Activated T-cell treated with anti-CD3 and anti-CD28 coated beads, Interleukin-2, amount 50 U/mL, for 4 hours (primary cell): ENCODE results near the gene TBC1D16. TPM values are rescaled to one million over a fixed set of nuclear protein-coding genes. Genes with fewer than 3 reads are reported as not detected.
"Not testable (repeated sequence)": the region's sequence is repeated elsewhere in the genome, so short reads cannot be mapped to it uniquely, and the experiment has no call there.

Experiments
- ATAC-seq, 2 donors: fragments of 200-7000 bp; cut with Tn5 transposase; one replicate each; pipeline ENCODE4 v1.10.0; 2021
- DNase-seq: peaks from one replicate; pipeline ENCODE4 v3.0.0-alpha.2; 2020
- H3K27me3 Mint-ChIP-seq: one replicate; pipeline ENCODE4 v1.8.0; 2021; ENCODE audit warnings: low read depth, mixed read lengths
- H3K36me3 Mint-ChIP-seq: one replicate; pipeline ENCODE4 v1.8.0; 2022; ENCODE audit warnings: mixed read lengths; ENCODE audit not compliant: insufficient read depth
- H3K4me1 Mint-ChIP-seq: one replicate; pipeline ENCODE4 v1.8.0; 2021; ENCODE audit warnings: low read depth, mixed read lengths
- H3K4me3 Mint-ChIP-seq: one replicate; pipeline ENCODE4 v1.8.0; 2021; ENCODE audit warnings: mild to moderate bottlenecking, moderate library complexity, mixed read lengths
- H3K9me3 Mint-ChIP-seq: one replicate; pipeline ENCODE4 v1.8.0; 2021; ENCODE audit warnings: mixed read lengths
- total RNA-seq, 3 donors: library from RNA; stranded (reverse); gene quantifications; one replicate each; pipeline ENCODE4 v1.2.1, GENCODE V29; 2021

The TBC1D16 gene
- total RNA-seq, 3 donors from 2014 or later, result 2.2 to 3.3 (median 2.6) TPM

GRCh38 chr17:80006811-80007752 lies 28.6 kb downstream of the TBC1D16 start:
- no peak for DNase-seq
- H3K4me1 Mint-ChIP-seq, result peaks cover 5% of the 10 kb centered on the region
- no peaks in the 10 kb centered on the region for H3K36me3 Mint-ChIP-seq
- H3K27me3 Mint-ChIP-seq, result no peaks in the 10 kb centered on the region
- H3K4me3 Mint-ChIP-seq, result no peak overlapping the region
- H3K9me3 Mint-ChIP-seq, result no peaks in the 10 kb centered on the region
- no peak for ATAC-seq

DNA sequence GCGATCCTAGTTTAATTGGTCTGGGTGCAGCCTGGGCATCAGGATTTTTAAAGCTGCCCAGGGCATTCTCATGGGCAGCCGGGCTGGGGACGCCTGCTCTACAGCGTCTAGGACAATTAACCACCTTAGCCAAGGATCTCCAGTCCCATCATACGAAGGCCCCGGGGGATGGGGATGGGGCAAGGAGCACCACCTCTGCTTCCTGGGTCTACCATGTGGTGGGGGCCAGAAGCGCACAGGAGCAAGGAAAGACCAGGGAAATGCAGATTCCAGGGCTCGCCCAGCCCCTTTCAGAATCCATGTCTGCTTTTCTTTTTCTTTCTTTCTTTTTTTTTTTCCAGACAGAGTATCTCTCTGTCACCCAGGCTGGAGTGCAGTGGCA lies 29.3 kb downstream of the TBC1D16 start:
- H3K4me1 Mint-ChIP-seq, result peaks cover 5% of the 10 kb centered on the region
- DNase-seq (no peak), ATAC-seq (no peak)
- H3K4me3 Mint-ChIP-seq, result no peak overlapping the region
- no peaks in the 10 kb centered on the region for H3K27me3 Mint-ChIP-seq
- no peaks in the 10 kb centered on the region for H3K36me3 Mint-ChIP-seq
- no peaks in the 10 kb centered on the region for H3K9me3 Mint-ChIP-seq

- Mint-ChIP-seq H3K9me3 (no peaks in the 10 kb centered on the region), H3K27me3 (no peaks in the 10 kb centered on the region), H3K4me3 (no peak overlapping the region), H3K4me1 (peaks cover 5% of the 10 kb centered on the region), H3K36me3 (no peaks in the 10 kb centered on the region)
- ATAC-seq, result peak; percentile 58 to 66
- DNase-seq, result peak; percentile 60
Measured at GRCh38 chr17:80005360-80006338, 30.0 kb downstream of the TBC1D16 start.

DNA sequence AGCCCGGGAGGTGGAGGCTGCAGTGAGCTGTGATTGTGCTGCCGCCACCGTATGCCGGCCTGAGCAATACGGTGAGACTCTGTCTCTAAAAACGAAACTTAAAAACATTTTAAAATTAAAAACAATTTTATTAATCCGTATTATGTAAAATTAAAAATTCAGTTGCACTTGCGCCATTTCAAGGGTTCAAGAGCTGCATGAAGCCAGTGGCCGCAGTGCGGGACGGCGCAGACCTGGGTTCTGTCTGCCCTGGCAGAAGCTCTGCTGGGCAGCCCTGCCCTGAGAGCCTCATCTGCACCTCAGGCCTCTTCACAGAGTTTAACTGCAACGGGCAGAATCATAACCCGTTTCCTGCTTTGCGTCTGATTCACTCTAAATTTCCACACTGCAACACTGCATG lies 31.7 kb downstream of the TBC1D16 start:
- H3K27me3 Mint-ChIP-seq, result no peaks in the 10 kb centered on the region
- no peak for DNase-seq
- no peaks in the 10 kb centered on the region for H3K36me3 Mint-ChIP-seq
- no peak overlapping the region for H3K4me3 Mint-ChIP-seq
- H3K9me3 Mint-ChIP-seq, result no peaks in the 10 kb centered on the region
- no peak for ATAC-seq
- H3K4me1 Mint-ChIP-seq, result peaks cover 5% of the 10 kb centered on the region

- Mint-ChIP-seq H3K4me3 (no peak overlapping the region), H3K36me3 (no peaks in the 10 kb centered on the region), H3K9me3 (no peaks in the 10 kb centered on the region), H3K4me1 (peaks cover 13% of the 10 kb centered on the region), H3K27me3 (no peaks in the 10 kb centered on the region)
- DNase-seq (no peak), ATAC-seq (no peak)
Measured at GRCh38 chr17:80002690-80003490, 32.8 kb downstream of the TBC1D16 start.

- DNase-seq, result no peak
- H3K27me3 Mint-ChIP-seq, result no peaks in the 10 kb centered on the region
- H3K9me3 Mint-ChIP-seq, result no peaks in the 10 kb centered on the region
- no peaks in the 10 kb centered on the region for H3K36me3 Mint-ChIP-seq
- no peak overlapping the region for H3K4me3 Mint-ChIP-seq
- H3K4me1 Mint-ChIP-seq, result peaks cover 20% of the 10 kb centered on the region
- no peak for ATAC-seq
Measured at GRCh38 chr17:80002070-80002641, 33.5 kb downstream of the TBC1D16 start.

GRCh38 chr17:80000981-80001775 lies 34.5 kb downstream of the TBC1D16 start:
- H3K36me3 Mint-ChIP-seq, result no peaks in the 10 kb centered on the region
- no peak overlapping the region for H3K4me3 Mint-ChIP-seq
- DNase-seq, result no peak
- H3K27me3 Mint-ChIP-seq, result no peaks in the 10 kb centered on the region
- ATAC-seq, result no peak
- H3K9me3 Mint-ChIP-seq, result no peaks in the 10 kb centered on the region
- peaks cover 30% of the 10 kb centered on the region for H3K4me1 Mint-ChIP-seq

- H3K4me1 Mint-ChIP-seq, result peaks cover 32% of the 10 kb centered on the region
- no peak for ATAC-seq
- no peak for DNase-seq
- no peaks in the 10 kb centered on the region for H3K9me3 Mint-ChIP-seq
- H3K27me3 Mint-ChIP-seq, result no peaks in the 10 kb centered on the region
- no peak overlapping the region for H3K4me3 Mint-ChIP-seq
- H3K36me3 Mint-ChIP-seq, result no peaks in the 10 kb centered on the region
Measured at GRCh38 chr17:80000136-80000535, 35.5 kb downstream of the TBC1D16 start.

DNA sequence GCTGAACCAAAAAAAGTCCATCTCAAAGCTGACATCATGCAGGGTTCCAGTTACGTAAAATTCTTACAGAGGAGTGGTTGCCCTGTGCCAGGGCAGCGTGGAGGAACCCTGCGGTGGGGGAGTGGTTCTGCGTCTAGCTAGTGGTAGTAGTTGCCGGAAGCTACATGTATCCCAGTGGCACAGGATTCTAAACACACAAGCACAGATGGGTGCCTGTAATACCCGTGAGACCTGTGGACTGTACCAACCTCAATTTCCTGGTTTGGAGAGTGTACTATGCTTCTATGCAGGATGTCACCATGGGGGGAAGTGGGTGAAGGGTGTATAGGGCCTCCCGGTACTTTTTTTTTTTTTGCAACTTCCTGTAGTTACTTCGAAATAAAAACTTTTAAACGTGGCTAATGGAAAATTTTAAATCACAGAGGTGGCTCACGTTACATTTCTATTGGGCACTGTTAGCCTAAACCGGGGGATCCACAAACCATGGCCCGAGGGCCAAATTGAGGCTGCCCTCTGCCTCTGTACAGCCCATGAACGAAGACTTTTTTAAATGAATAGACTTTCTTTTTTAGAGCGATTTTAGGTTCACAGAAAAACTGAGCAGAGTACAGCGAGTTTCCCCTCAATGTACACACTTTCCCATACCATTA lies 38.5 kb downstream of the TBC1D16 start:
- Mint-ChIP-seq H3K4me1 (peaks cover 53% of the 10 kb centered on the region), H3K9me3 (no peaks in the 10 kb centered on the region), H3K4me3 (peak overlapping the region; percentile 70), H3K27me3 (no peaks in the 10 kb centered on the region), H3K36me3 (no peaks in the 10 kb centered on the region)
- ATAC-seq, result peak; percentile 91 to 93
- DNase-seq, result peak; percentile 41

DNA sequence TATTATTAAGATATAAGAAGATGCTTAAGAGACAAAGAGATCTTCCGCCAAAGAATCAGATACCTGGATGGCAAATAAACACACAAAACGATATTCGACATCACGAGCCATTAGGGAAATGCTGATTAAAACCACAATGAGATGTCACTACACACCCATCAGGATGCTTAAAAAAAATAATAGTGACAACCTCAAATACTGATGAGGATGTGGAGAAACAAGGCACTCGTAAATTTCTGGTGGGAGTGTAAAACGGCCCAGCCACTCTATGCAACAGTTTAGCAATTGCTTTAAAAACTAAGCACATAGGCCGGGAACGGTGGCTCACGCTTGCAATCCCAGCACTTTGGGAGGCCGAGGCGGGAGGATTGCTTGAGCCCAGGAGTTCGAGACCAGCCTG lies 39.4 kb downstream of the TBC1D16 start:
- Mint-ChIP-seq H3K9me3 (no peaks in the 10 kb centered on the region), H3K36me3 (no peaks in the 10 kb centered on the region), H3K27me3 (no peaks in the 10 kb centered on the region), H3K4me1 (peaks cover 54% of the 10 kb centered on the region), H3K4me3 (no peak overlapping the region)
- ATAC-seq (no peak), DNase-seq (no peak)

DNA sequence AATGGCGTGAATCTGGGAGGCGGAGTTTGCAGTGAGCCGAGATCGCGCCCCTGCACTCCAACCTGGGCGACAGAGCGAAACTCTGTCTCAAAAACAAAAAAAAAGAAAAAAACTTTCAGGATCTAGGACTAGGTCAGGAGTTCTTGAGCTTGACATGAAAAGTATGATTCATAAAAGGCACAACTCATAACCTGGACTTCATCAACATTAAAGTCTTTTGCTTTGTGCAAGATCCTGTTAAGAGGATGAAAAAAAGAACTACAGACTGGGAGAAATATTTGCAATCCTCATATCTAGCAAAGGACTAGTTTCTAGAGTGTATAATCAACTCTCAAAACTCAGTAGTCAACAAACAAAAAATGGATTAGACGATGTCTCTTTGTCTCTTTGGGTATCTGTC lies 40.0 kb downstream of the TBC1D16 start:
- Mint-ChIP-seq H3K9me3 (no peaks in the 10 kb centered on the region), H3K4me3 (no peak overlapping the region), H3K27me3 (no peaks in the 10 kb centered on the region), H3K4me1 (peaks cover 54% of the 10 kb centered on the region), H3K36me3 (no peaks in the 10 kb centered on the region)
- no peak for DNase-seq
- no peak for ATAC-seq

GRCh38 chr17:79994602-79995001 lies 41.1 kb downstream of the TBC1D16 start:
- no peak for DNase-seq
- no peak for ATAC-seq
- H3K4me1 Mint-ChIP-seq, result peaks cover 54% of the 10 kb centered on the region
- no peaks in the 10 kb centered on the region for H3K9me3 Mint-ChIP-seq
- no peaks in the 10 kb centered on the region for H3K27me3 Mint-ChIP-seq
- no peaks in the 10 kb centered on the region for H3K36me3 Mint-ChIP-seq
- H3K4me3 Mint-ChIP-seq, result no peak overlapping the region

DNA sequence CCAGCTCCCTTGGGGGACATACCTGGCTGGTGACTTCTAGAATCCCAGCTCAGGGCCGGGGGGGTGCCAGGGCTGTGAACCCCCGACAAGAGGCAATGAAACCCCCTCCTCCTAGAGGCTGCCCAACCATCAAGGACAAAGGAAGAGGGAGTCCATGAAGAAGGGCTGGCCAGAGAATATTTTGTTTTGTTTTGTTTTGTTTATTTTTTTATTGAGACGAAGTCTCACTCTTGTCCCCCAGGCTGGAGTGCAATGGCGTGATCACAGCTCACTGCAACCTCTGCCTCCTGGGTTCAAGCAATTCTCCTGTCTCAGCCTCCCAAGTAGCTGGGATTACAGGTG lies 41.5 kb downstream of the TBC1D16 start:
- H3K4me3 Mint-ChIP-seq, result not testable (repeated sequence)

More for the DNA sequence above, 41.5 kb downstream of the TBC1D16 start:
- H3K36me3 Mint-ChIP-seq, H3K27me3 Mint-ChIP-seq, H3K9me3 Mint-ChIP-seq, ATAC-seq, DNase-seq: not testable (repeated sequence)
- peaks cover 54% of the 10 kb centered on the region for H3K4me1 Mint-ChIP-seq
